HepG2 (cell line): ENCODE data around the gene MAN2C1. TPM values are rescaled to one million over a fixed set of nuclear protein-coding genes. Genes with fewer than 3 reads are reported as not detected.

Experiments used
- ATAC-seq: fragments of 200-7000 bp; cut with Tn5 transposase; 3 replicates; pipeline ENCODE4 v1.9.1; 2020; ENCODE audit warnings: mild to moderate bottlenecking, moderate library complexity
- BruUV-seq: library from RNA; stranded (reverse); fragments of 400-500 nt; replicated peaks from 2 replicates; lab custom pipeline; 2021; lab: Mats Ljungman, UMichigan
- CTCF ChIA-PET: fragments of 300-600 bp; formaldehyde crosslinking; extraction: SDS; loops from one replicate; lab custom pipeline; 2021; ENCODE audit warnings: low total read pairs, inconsistent platforms, low intra/inter-chr PET ratio; lab: Yijun Ruan, JAX
- POLR2A ChIA-PET: fragments of 350-600 bp; sonication (Branson Sonifier 250); formaldehyde crosslinking; loops from one replicate; lab custom pipeline; 2020; ENCODE audit warnings: antibody characterized with exemption, inconsistent platforms; lab: Yijun Ruan, JAX
- DNase-seq: peaks from one replicate; pipeline ENCODE4 v3.0.0-alpha.2; 2015; ENCODE audit warnings: low spot score
- FAIRE-seq: peaks from 3 replicates; lab custom pipeline; 2011; peaks lifted over from hg19 to GRCh38; lab: Jason Lieb, UNC
- H2AFZ ChIP-seq: one replicate; pipeline ENCODE4 v1.6.1; 2011; ENCODE audit warnings: low read length, inconsistent platforms
- H3K27ac ChIP-seq: fragments of 300-600 bp; 3 replicates; pipeline ENCODE4 v1.8.0; 2011; ENCODE audit warnings: mixed run types, mild to moderate bottlenecking, mixed read lengths, low read length, inconsistent platforms; ENCODE audit not compliant: insufficient read depth; ENCODE audit errors: extremely low read length
- H3K27me3 ChIP-seq, 2 experiments: fragments of 200-600 bp in 1 of 2; 2 replicates in 1 of 2; 3 replicates in 1 of 2; pipeline versions ENCODE4 v1.6.0 to v1.8.0; 2011; ENCODE audit warnings: low read length in 2 of 2, mild to moderate bottlenecking in 2 of 2, moderate library complexity in 2 of 2, inconsistent platforms in 1 of 2; ENCODE audit not compliant: insufficient read depth in 2 of 2, control insufficient read depth in 1 of 2
- H3K36me3 ChIP-seq, 2 experiments: fragments of 200-600 bp in 1 of 2; replicated peaks in 1 of 2; 2 replicates in 1 of 2; 3 replicates in 1 of 2; pipeline versions ENCODE4 v1.5.1 to v1.8.0; 2011; ENCODE audit warnings: low read length in 2 of 2, inconsistent platforms in 1 of 2; ENCODE audit not compliant: insufficient read depth in 2 of 2, control insufficient read depth in 1 of 2
- H3K4me1 ChIP-seq: 2 replicates; pipeline ENCODE4 v1.5.1; 2012; ENCODE audit warnings: low read length, inconsistent platforms; ENCODE audit not compliant: insufficient read depth
- H3K4me2 ChIP-seq: 2 replicates; pipeline ENCODE4 v1.6.0; 2011; ENCODE audit warnings: low read depth, low read length, inconsistent platforms
- H3K4me3 ChIP-seq, 3 experiments: fragments of 200-600 bp in 1 of 3; sonication (generic), shearing (Covaris generic) in 1 of 3; replicated peaks in 1 of 3; 2 replicates each; pipeline ENCODE4 v1.5.1; 2011 to 2016; ENCODE audit warnings: low read length in 3 of 3, inconsistent platforms in 2 of 3, low read depth in 2 of 3, mild to moderate bottlenecking in 2 of 3, control low read depth in 1 of 3, mixed read lengths in 1 of 3; ENCODE audit not compliant: insufficient read depth in 1 of 3
- H3K79me2 ChIP-seq: one replicate; pipeline ENCODE4 v1.6.1; 2011; ENCODE audit warnings: low read length, inconsistent platforms; ENCODE audit not compliant: insufficient read depth
- H3K9ac ChIP-seq: 2 replicates; pipeline ENCODE4 v1.6.0; 2011; ENCODE audit warnings: mild to moderate bottlenecking, low read depth, low read length, inconsistent platforms; ENCODE audit not compliant: insufficient read depth
- H3K9me3 ChIP-seq: 2 replicates; pipeline ENCODE4 v1.5.1; 2012; ENCODE audit warnings: mild to moderate bottlenecking, low read length
- H4K20me1 ChIP-seq: 2 replicates; pipeline ENCODE4 v1.6.0; 2011; ENCODE audit warnings: inconsistent platforms, mild to moderate bottlenecking, low read length, moderate library complexity; ENCODE audit not compliant: insufficient read depth
- CEBPB ChIP-seq: IDR thresholded peaks from 2 replicates; pipeline ENCODE4 v1.6.1; 2011; ENCODE audit warnings: low read depth, low read length, improper control_type of control experiment, borderline replicate concordance
- DBP ChIP-seq: sonication (generic); formaldehyde crosslinking; IDR thresholded peaks from 2 replicates; pipeline ENCODE4 v1.4.0; 2020; ENCODE audit warnings: missing genetic modification reagents; ENCODE audit errors: not compliant biosample characterization
- EP300 ChIP-seq, 3 experiments: sonication (generic) in 1 of 3; formaldehyde crosslinking in 1 of 3; IDR thresholded peaks; 2 replicates each; pipeline versions ENCODE4 v1.5.1 to v1.6.1; 2011 to 2020; ENCODE audit warnings: low read depth in 2 of 3, low read length in 2 of 3, borderline replicate concordance in 1 of 3, improper control_type of control experiment in 1 of 3, mild to moderate bottlenecking in 1 of 3, missing genetic modification reagents in 1 of 3, moderate library complexity in 1 of 3
- FOSL1 ChIP-seq: sonication (generic); formaldehyde crosslinking; IDR thresholded peaks from 2 replicates; pipeline ENCODE4 v1.9.0; 2021; ENCODE audit warnings: missing genetic modification reagents, borderline replicate concordance
- GMEB1 ChIP-seq: sonication (generic); formaldehyde crosslinking; IDR thresholded peaks from 2 replicates; pipeline ENCODE4 v1.5.1; 2020; ENCODE audit warnings: missing genetic modification reagents, mild to moderate bottlenecking, borderline replicate concordance
- HOXA9 ChIP-seq: sonication (generic); formaldehyde crosslinking; IDR thresholded peaks from 2 replicates; pipeline ENCODE4 v1.8.1; 2022; ENCODE audit warnings: missing genetic modification reagents, mild to moderate bottlenecking, moderate library complexity, borderline replicate concordance
- JARID2 ChIP-seq: sonication (generic); formaldehyde crosslinking; IDR thresholded peaks from 2 replicates; pipeline ENCODE4 v1.8.1; 2023; ENCODE audit warnings: missing genetic modification reagents, inconsistent platforms; ENCODE audit not compliant: insufficient replicate concordance
- KDM5B ChIP-seq: sonication (generic); formaldehyde crosslinking; IDR thresholded peaks from 2 replicates; pipeline ENCODE4 v1.4.0; 2020; ENCODE audit warnings: missing genetic modification reagents, mild to moderate bottlenecking, borderline replicate concordance
- MIXL1 ChIP-seq: IDR thresholded peaks from 2 replicates; pipeline ENCODE4 v1.6.1; 2016
- NR3C1 ChIP-seq: sonication (generic); formaldehyde crosslinking; IDR thresholded peaks from 2 replicates; pipeline ENCODE4 v1.4.0; 2020; ENCODE audit warnings: missing genetic modification reagents
- PLRG1 ChIP-seq: fragments of 450-650 bp; conservative IDR thresholded peaks from 2 replicates; pipeline ENCODE4 v1.6.1; 2016
- SKIL ChIP-seq: sonication (generic); formaldehyde crosslinking; IDR thresholded peaks from 2 replicates; pipeline ENCODE4 v1.8.0; 2022; ENCODE audit warnings: missing genetic modification reagents, mild to moderate bottlenecking, moderate library complexity, borderline replicate concordance
- SMAD3 ChIP-seq: sonication (generic); formaldehyde crosslinking; IDR thresholded peaks from 2 replicates; pipeline ENCODE4 v1.4.0; 2020; ENCODE audit warnings: missing genetic modification reagents
- ZNF18 ChIP-seq: sonication (generic); formaldehyde crosslinking; IDR thresholded peaks from 2 replicates; pipeline ENCODE4 v1.8.0; 2022; ENCODE audit warnings: mild to moderate bottlenecking, missing genetic modification reagents; ENCODE audit not compliant: insufficient replicate concordance
- ZNF263 ChIP-seq: sonication (generic); formaldehyde crosslinking; IDR thresholded peaks from 2 replicates; pipeline ENCODE4 v1.4.0; 2020; ENCODE audit warnings: missing genetic modification reagents
- ZNF670 ChIP-seq: sonication (generic); formaldehyde crosslinking; IDR thresholded peaks from 2 replicates; pipeline ENCODE4 v1.8.0; 2022; ENCODE audit warnings: mild to moderate bottlenecking, missing genetic modification reagents, borderline replicate concordance
- ZNF713 ChIP-seq: sonication (generic); formaldehyde crosslinking; IDR thresholded peaks from 2 replicates; pipeline ENCODE4 v1.4.0; 2020; ENCODE audit warnings: mild to moderate bottlenecking, missing genetic modification reagents
- WGBS: methylation state at CpG from one replicate; pipeline ENCODE4 v1.1.6; 2017; ENCODE audit warnings: low lambda C conversion rate; 5-methylcytosine and 5-hydroxymethylcytosine counted together
- in situ Hi-C: cut with HindIII; loops from 2 replicates; pipeline ENCODE4 v1.10.0; 2017; ENCODE audit warnings: low pct_unique_long_range_greater_than_20kb; ENCODE audit not compliant: extremely low pct_ligation_motif_present
- intact Hi-C: fragments of 100-400 bp; cut with micrococcal nuclease; formaldehyde crosslinking; loops from one replicate; pipeline ENCODE4 v1.10.0; 2022; ENCODE audit not compliant: unreplicated experiment
- polyA plus RNA-seq, 8 experiments: library from polyadenylated mRNA; depleted of rRNA in 3 of 8; stranded (reverse) in 7 of 8; unstranded in 1 of 8; fragments of >200 nt; fragmentation: Illumina TruSeq in 4 of 8; extraction: Trizol in 4 of 8; gene quantifications; 2 replicates each; pipeline versions ENCODE4 v1.2.1 to v1.2.3, GENCODE V29; 2011 to 2016; ENCODE audit warnings: low read depth in 4 of 8, missing spikeins in 1 of 8, mixed read lengths in 1 of 8; ENCODE audit not compliant: insufficient read depth in 1 of 8
- total RNA-seq, 5 experiments: library from RNA; depleted of rRNA; stranded (reverse); fragments of >200 nt; fragmentation: Illumina TruSeq; extraction: Trizol; gene quantifications; 2 replicates each; pipeline ENCODE4 v1.2.3, GENCODE V29; 2016; ENCODE audit warnings: low read depth in 1 of 5

Gene MAN2C1
- total and polyA plus RNA-seq, 2 of the 13 experiments (the other 11 are each of a cell fraction or from before 2014, with no cell fraction given), result 62.6 to 71.0 TPM

- Histone ChIP-seq H3K27ac (peak within 1 kb of the TSS; percentile 78), H3K79me2 (peaks cover 8% of the 10 kb centered on the region), H3K4me2 (peak within 1 kb of the TSS; percentile 99), H2AFZ (peak within 1 kb of the TSS; percentile 76), H3K36me3 (peaks cover 0 to 3% of the 10 kb centered on the region in 2 experiments; a peak in 2 of 5 replicates), H3K27me3 (no peaks in the 10 kb centered on the region), H4K20me1 (no peaks in the 10 kb centered on the region), H3K9me3 (no peaks in the 10 kb centered on the region), H3K4me3 (peak within 1 kb of the TSS; percentile 73 to 83 (median 81)), H3K9ac (peak within 1 kb of the TSS; percentile 85), H3K4me1 (peaks cover 22% of the 10 kb centered on the region)
- BruUV-seq, result no TSS peak
- POLR2A ChIA-PET, result interaction anchor here (1.3 to 2.0 kb wide), 3 partner anchors 11 to 304 kb away, joined by 6 to 10 read pairs (median 8); partner anchors contain the start of genes IMP3, MAN2C1 and NEIL1
- intact Hi-C loops (no loop called here), in situ Hi-C loops (no loop called here)
- 2% methylated on average over 25 of the region's 42 CpGs for WGBS
- DNase-seq (peak; percentile 91), FAIRE-seq (peak; percentile 80), ATAC-seq (peak; percentile 85)
- CTCF ChIA-PET, result no interaction called here
- TF ChIP-seq NR3C1 (CRISPR knock-in tag) (no peak), ZNF670 (peak; percentile 69; the same call in 1 of the 2 replicates), PLRG1 (no peak), ZNF713 (0 out of 2 replicates have a peak, but pooled peaks have one; percentile 47), JARID2 (CRISPR knock-in tag) (no peak), DBP (no peak), SKIL (no peak), ZNF263 (CRISPR knock-in tag) (no peak), GMEB1 (CRISPR knock-in tag) (peak; percentile 36; the same call in 1 of the 2 replicates), HOXA9 (no peak), FOSL1 (CRISPR knock-in tag) (no peak), ZNF18 (CRISPR knock-in tag) (no peak), KDM5B (CRISPR knock-in tag) (peak; percentile 29; the same call in 1 of the 2 replicates), SMAD3 (peak; percentile 64; the same call in 1 of the 2 replicates), EP300 (IDR thresholded peaks at IDR 0.05; ENCODE audit: low read depth in 2 of 2, low read length in 2 of 2) (peak; percentile 10 to 53; a peak in 2 of 4 replicates), EP300 (CRISPR knock-in tag; IDR thresholded peaks at IDR 0.05; ENCODE audit: borderline replicate concordance) (peak; percentile 25; the same call in 1 of the 2 replicates), CEBPB (no peak), MIXL1 (CRISPR knock-in tag) (peak; percentile 88)
These were observed 32.6 kb downstream of the MAN2C1 start, which contains the start of gene COMMD4 for GRCh38 chr15:75335705-75336355. TSS of gene COMMD4 (plus strand) at chr15:75336063. CDS start at chr15:75336090, 27 bp downstream.
